CD14-positive monocyte (primary cell): Measurements from ENCODE around the gene IER5L. TPM values are rescaled to one million over a fixed set of nuclear protein-coding genes. Genes with fewer than 3 reads are reported as not detected.

Experiments
- DNase-seq, 3 donors: peaks; one replicate each; pipeline ENCODE4 v3.0.0-alpha.2; 2011 to 2022
- H2AFZ ChIP-seq: 2 replicates; pipeline ENCODE4 v1.6.0; 2012; ENCODE audit warnings: mild to moderate bottlenecking, low read depth, low read length, inconsistent platforms; ENCODE audit not compliant: insufficient read depth, poor library complexity, severe bottlenecking
- H3K27ac ChIP-seq, 2 donors: 1 replicate in 1 of 2; 2 replicates in 1 of 2; pipeline ENCODE4 v1.5.1; 2012 to 2013; ENCODE audit warnings: low read length in 2 of 2, control low read depth in 1 of 2, inconsistent platforms in 1 of 2, low read depth in 1 of 2, mild to moderate bottlenecking in 1 of 2
- H3K27me3 ChIP-seq, 2 donors: one replicate each; pipeline versions ENCODE4 v1.6.0 to v1.6.1; 2011 to 2013; ENCODE audit warnings: low read length in 2 of 2; ENCODE audit not compliant: control insufficient read depth in 2 of 2, insufficient read depth in 2 of 2
- H3K36me3 ChIP-seq, 2 donors: replicated peaks in 1 of 2; 1 replicate in 1 of 2; 2 replicates in 1 of 2; pipeline versions ENCODE4 v1.5.1 to v1.6.1; 2012 to 2013; ENCODE audit warnings: low read length in 2 of 2, control low read depth in 1 of 2, inconsistent platforms in 1 of 2, mild to moderate bottlenecking in 1 of 2; ENCODE audit not compliant: insufficient read depth in 2 of 2, control insufficient read depth in 1 of 2
- H3K4me1 ChIP-seq, 2 donors: 1 replicate in 1 of 2; 2 replicates in 1 of 2; pipeline versions ENCODE4 v1.5.1 to v1.6.1; 2012 to 2013; ENCODE audit warnings: low read length in 2 of 2, control low read depth in 1 of 2, inconsistent platforms in 1 of 2, mild to moderate bottlenecking in 1 of 2, moderate library complexity in 1 of 2; ENCODE audit not compliant: insufficient read depth in 2 of 2, control insufficient read depth in 1 of 2
- H3K4me2 ChIP-seq: replicated peaks from 2 replicates; pipeline ENCODE3; 2012; ENCODE audit warnings: low read length, moderate library complexity, mild to moderate bottlenecking; ENCODE audit not compliant: poor library complexity, severe bottlenecking; ENCODE audit errors: extremely low read depth
- H3K4me3 ChIP-seq, 3 experiments: fragments of 200-600 bp in 1 of 3; sonication (generic) in 1 of 3; replicated peaks in 1 of 3; 1 replicate in 2 of 3; 2 replicates in 1 of 3; pipeline ENCODE4 v1.5.1; 2011 to 2013; ENCODE audit warnings: low read length in 3 of 3, mild to moderate bottlenecking in 3 of 3, control low read depth in 2 of 3, low read depth in 2 of 3, inconsistent platforms in 1 of 3, moderate library complexity in 1 of 3
- H3K79me2 ChIP-seq: 2 replicates; pipeline ENCODE4 v1.6.0; 2012; ENCODE audit warnings: mild to moderate bottlenecking, control low read depth, inconsistent platforms, low read length, moderate library complexity; ENCODE audit not compliant: insufficient read depth
- H3K9ac ChIP-seq: 2 replicates; pipeline ENCODE4 v1.6.0; 2017; ENCODE audit warnings: low read length, mild to moderate bottlenecking; ENCODE audit not compliant: insufficient read depth, poor library complexity, severe bottlenecking
- H3K9me3 ChIP-seq, 2 donors: replicated peaks in 1 of 2; 1 replicate in 1 of 2; 2 replicates in 1 of 2; pipeline versions ENCODE4 v1.5.1 to v1.6.1; 2012 to 2013; ENCODE audit warnings: low read length in 2 of 2, control low read depth in 1 of 2; ENCODE audit not compliant: control insufficient read depth in 1 of 2, insufficient read depth in 1 of 2
- H4K20me1 ChIP-seq: 2 replicates; pipeline ENCODE4 v1.6.0; 2012; ENCODE audit warnings: mild to moderate bottlenecking, low read length, control low read depth, moderate library complexity; ENCODE audit not compliant: insufficient read depth
- H3K27ac Mint-ChIP-seq, 7 donors: one replicate each; pipeline ENCODE4 v1.8.0; 2020; ENCODE audit warnings: mild to moderate bottlenecking in 7 of 7, mixed read lengths in 7 of 7, moderate library complexity in 6 of 7, inconsistent platforms in 2 of 7
- H3K27me3 Mint-ChIP-seq, 3 donors: one replicate each; pipeline ENCODE4 v1.8.0; 2021 to 2022; ENCODE audit warnings: low read depth in 3 of 3, mild to moderate bottlenecking in 3 of 3, mixed read lengths in 3 of 3, moderate library complexity in 3 of 3, inconsistent platforms in 1 of 3
- H3K36me3 Mint-ChIP-seq, 2 donors: one replicate each; pipeline ENCODE4 v1.8.0; 2020; ENCODE audit warnings: mixed read lengths in 2 of 2, inconsistent platforms in 1 of 2, mild to moderate bottlenecking in 1 of 2
- H3K4me1 Mint-ChIP-seq: one replicate; pipeline ENCODE4 v1.8.0; 2020; ENCODE audit warnings: mild to moderate bottlenecking, mixed read lengths
- H3K4me3 Mint-ChIP-seq, 2 donors: one replicate each; pipeline ENCODE4 v1.8.0; 2020; ENCODE audit warnings: mild to moderate bottlenecking in 2 of 2, mixed read lengths in 2 of 2, moderate library complexity in 1 of 2
- H3K9me3 Mint-ChIP-seq, 7 donors: one replicate each; pipeline ENCODE4 v1.8.0; 2020 to 2022; ENCODE audit warnings: mixed read lengths in 7 of 7, mild to moderate bottlenecking in 6 of 7, moderate library complexity in 6 of 7, inconsistent platforms in 2 of 7
- WGBS: methylation state at CpG from one replicate; pipeline ENCODE4 v1.1.5; 2013; ENCODE audit warnings: missing lambda C conversion rate; ENCODE audit not compliant: insufficient coverage; 5-methylcytosine and 5-hydroxymethylcytosine counted together
- intact Hi-C, 2 donors: fragments of 100-400 bp; cut with micrococcal nuclease; formaldehyde crosslinking; loops; one replicate each; pipeline versions ENCODE4 v1.15.0 to v1.15.1; 2023
- polyA plus RNA-seq, 3 donors: library from polyadenylated mRNA; depleted of rRNA in 1 of 3; unstranded in 2 of 3; stranded (reverse) in 1 of 3; fragments of 300-500 nt in 2 of 3; fragments of >200 nt in 1 of 3; fragmentation: Illumina TruSeq in 2 of 3; gene quantifications; 1 replicate in 2 of 3; 2 replicates in 1 of 3; pipeline ENCODE4 v1.2.3, GENCODE V29; 2012 to 2021
- TF ChIP-seq, protein P1 (sequence below): fragments of 200-600 bp; IDR thresholded peaks from one replicate; pipeline ENCODE4 v1.8.0; 2022; ENCODE audit warnings: antibody characterized with exemption, mild to moderate bottlenecking

Gene IER5L
- polyA plus RNA-seq, 3 donors, result 0.36 to 15.5 (median 0.79) TPM

DNA sequence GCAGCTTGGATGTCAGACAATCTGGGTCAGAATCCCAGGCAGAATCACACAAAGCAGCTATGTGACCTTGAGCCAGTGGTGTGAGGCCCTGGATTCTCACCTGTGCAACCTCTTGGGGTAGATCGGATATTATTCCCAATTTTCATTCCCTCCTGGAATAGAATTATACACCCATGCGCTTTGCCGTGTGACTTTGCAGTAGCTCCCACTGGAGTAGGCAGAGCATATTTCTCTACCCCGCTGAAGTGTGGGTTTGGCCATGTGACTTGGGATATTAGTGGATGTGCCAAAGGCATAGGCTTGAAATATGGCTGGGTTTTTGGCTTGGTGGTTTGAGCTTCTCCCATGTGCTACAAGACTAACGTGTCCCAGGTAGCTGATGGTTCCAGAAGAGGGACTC is 35.5 kb upstream of the IER5L start:
- Histone ChIP-seq H3K4me3 (no peak overlapping the region), H3K36me3 (no peaks in the 10 kb centered on the region), H3K9me3 (no peaks in the 10 kb centered on the region), H3K9ac (no peak overlapping the region), H3K27me3 (no peaks in the 10 kb centered on the region), H2AFZ (no peak overlapping the region), H3K27ac (no peak overlapping the region), H3K79me2 (no peaks in the 10 kb centered on the region), H3K4me1 (no peaks in the 10 kb centered on the region), H4K20me1 (no peaks in the 10 kb centered on the region), H3K4me2 (no peak overlapping the region)
- 83% methylated on average over 1 of the region's 5 CpGs for WGBS
- Mint-ChIP-seq H3K36me3 (no peaks in the 10 kb centered on the region), H3K27ac (peak overlapping the region in 1 of 7 donors; percentile 60), H3K27me3 (peaks cover 3 to 6% (median 4%) of the 10 kb centered on the region in 3 donors), H3K4me1 (peaks cover 2% of the 10 kb centered on the region), H3K9me3 (peaks cover 0 to 2% (median 0%) of the 10 kb centered on the region in 7 donors), H3K4me3 (no peak overlapping the region)
- intact Hi-C loops, result no loop called here
- TF ChIP-seq, protein P1, sequence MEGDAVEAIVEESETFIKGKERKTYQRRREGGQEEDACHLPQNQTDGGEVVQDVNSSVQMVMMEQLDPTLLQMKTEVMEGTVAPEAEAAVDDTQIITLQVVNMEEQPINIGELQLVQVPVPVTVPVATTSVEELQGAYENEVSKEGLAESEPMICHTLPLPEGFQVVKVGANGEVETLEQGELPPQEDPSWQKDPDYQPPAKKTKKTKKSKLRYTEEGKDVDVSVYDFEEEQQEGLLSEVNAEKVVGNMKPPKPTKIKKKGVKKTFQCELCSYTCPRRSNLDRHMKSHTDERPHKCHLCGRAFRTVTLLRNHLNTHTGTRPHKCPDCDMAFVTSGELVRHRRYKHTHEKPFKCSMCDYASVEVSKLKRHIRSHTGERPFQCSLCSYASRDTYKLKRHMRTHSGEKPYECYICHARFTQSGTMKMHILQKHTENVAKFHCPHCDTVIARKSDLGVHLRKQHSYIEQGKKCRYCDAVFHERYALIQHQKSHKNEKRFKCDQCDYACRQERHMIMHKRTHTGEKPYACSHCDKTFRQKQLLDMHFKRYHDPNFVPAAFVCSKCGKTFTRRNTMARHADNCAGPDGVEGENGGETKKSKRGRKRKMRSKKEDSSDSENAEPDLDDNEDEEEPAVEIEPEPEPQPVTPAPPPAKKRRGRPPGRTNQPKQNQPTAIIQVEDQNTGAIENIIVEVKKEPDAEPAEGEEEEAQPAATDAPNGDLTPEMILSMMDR, result no peak
- DNase-seq, result no peak

- Histone ChIP-seq H3K4me3 (no peak overlapping the region), H3K9ac (no peak overlapping the region), H4K20me1 (no peaks in the 10 kb centered on the region), H3K9me3 (no peaks in the 10 kb centered on the region), H3K36me3 (no peaks in the 10 kb centered on the region), H2AFZ (no peak overlapping the region), H3K27ac (no peak overlapping the region), H3K79me2 (no peaks in the 10 kb centered on the region), H3K27me3 (no peaks in the 10 kb centered on the region), H3K4me1 (no peaks in the 10 kb centered on the region), H3K4me2 (no peak overlapping the region)
- H3K27me3 Mint-ChIP-seq, result peaks cover 3 to 9% (median 8%) of the 10 kb centered on the region in 3 donors
- no peaks in the 10 kb centered on the region for H3K36me3 Mint-ChIP-seq
- TF ChIP-seq, protein P1, result no peak
- H3K4me1 Mint-ChIP-seq, result peaks cover 5% of the 10 kb centered on the region
- intact Hi-C loops, result no loop called here
- DNase-seq, result no peak
- peaks cover 0 to 2% (median 0%) of the 10 kb centered on the region in 7 donors for H3K9me3 Mint-ChIP-seq
- H3K4me3 Mint-ChIP-seq, result no peak overlapping the region
- no peak overlapping the region for H3K27ac Mint-ChIP-seq
- 96% methylated on average over 7 of the region's 7 CpGs for WGBS
Measured at GRCh38 chr9:129211686-129212085, 33.6 kb upstream of the IER5L start.
